GM23338 (cell line): Measurements from ENCODE around the gene ATP12A. TPM values are rescaled to one million over a fixed set of nuclear protein-coding genes. Genes with fewer than 3 reads are reported as not detected.
A peak's percentile ranks its signal among the peaks of the same experiment; 100 is the strongest.

Experiments
- ATAC-seq: fragments of 200-7000 bp; cut with Tn5 transposase; 3 replicates; pipeline ENCODE4 v1.9.1; 2020
- DNase-seq: peaks from one replicate; pipeline ENCODE4 v3.0.0-alpha.2; 2015; ENCODE audit warnings: low spot score
- H2AFZ ChIP-seq: fragments of 200-600 bp; sonication (generic); 2 replicates; pipeline ENCODE4 v1.8.0; 2016; ENCODE audit warnings: antibody characterized with exemption, mild to moderate bottlenecking, moderate library complexity
- H3F3A ChIP-seq: fragments of 200-600 bp; sonication (generic); replicated peaks from 2 replicates; pipeline ENCODE4 v1.8.0; 2017; ENCODE audit warnings: antibody characterized with exemption, mixed run types, low read depth
- H3K27ac ChIP-seq: fragments of 200-600 bp; sonication (generic); 2 replicates; pipeline ENCODE4 v1.6.1; 2016; ENCODE audit warnings: low read depth
- H3K27me3 ChIP-seq: fragments of 200-600 bp; sonication (generic); 2 replicates; pipeline ENCODE4 v1.8.0; 2016; ENCODE audit warnings: mild to moderate bottlenecking, mixed run types, moderate library complexity; ENCODE audit not compliant: insufficient read depth
- H3K36me3 ChIP-seq: fragments of 200-600 bp; sonication (generic); 2 replicates; pipeline ENCODE4 v1.8.0; 2016; ENCODE audit warnings: mild to moderate bottlenecking; ENCODE audit not compliant: insufficient read depth
- H3K4me1 ChIP-seq: fragments of 200-600 bp; sonication (generic); 2 replicates; pipeline ENCODE4 v1.8.0; 2016; ENCODE audit warnings: mild to moderate bottlenecking, moderate library complexity; ENCODE audit not compliant: insufficient read depth
- H3K4me2 ChIP-seq: fragments of 200-600 bp; sonication (generic); 2 replicates; pipeline ENCODE4 v1.7.1; 2017; ENCODE audit warnings: mixed run types
- H3K4me3 ChIP-seq: fragments of 200-600 bp; sonication (generic); 2 replicates; pipeline ENCODE4 v1.6.1; 2016; ENCODE audit warnings: mixed run types
- H3K79me2 ChIP-seq: fragments of 200-600 bp; sonication (generic); replicated peaks from 2 replicates; pipeline ENCODE4 v1.8.0; 2017; ENCODE audit warnings: mild to moderate bottlenecking; ENCODE audit not compliant: insufficient read depth
- H3K9me2 ChIP-seq: fragments of 200-600 bp; sonication (generic); 2 replicates; pipeline ENCODE4 v1.8.0; 2017; ENCODE audit not compliant: insufficient read depth
- H4K20me1 ChIP-seq: fragments of 200-600 bp; sonication (generic); replicated peaks from 2 replicates; pipeline ENCODE4 v1.8.0; 2017; ENCODE audit warnings: mild to moderate bottlenecking; ENCODE audit not compliant: insufficient read depth
- H3K27ac Mint-ChIP-seq: 2 replicates; pipeline ENCODE4 v1.8.0; 2020; ENCODE audit warnings: inconsistent platforms, mild to moderate bottlenecking, moderate library complexity, mixed read lengths
- H3K27me3 Mint-ChIP-seq: 3 replicates; pipeline ENCODE4 v1.8.0; 2022; ENCODE audit warnings: low read depth, mild to moderate bottlenecking, moderate library complexity, mixed read lengths, inconsistent platforms; ENCODE audit not compliant: insufficient read depth, poor library complexity
- H3K36me3 Mint-ChIP-seq: 3 replicates; pipeline ENCODE4 v1.8.0; 2021; ENCODE audit warnings: low read depth, mild to moderate bottlenecking, inconsistent platforms, moderate library complexity, mixed read lengths
- H3K4me1 Mint-ChIP-seq: 3 replicates; pipeline ENCODE4 v1.8.0; 2020; ENCODE audit warnings: mild to moderate bottlenecking, inconsistent platforms, mixed read lengths
- H3K4me3 Mint-ChIP-seq: 3 replicates; pipeline ENCODE4 v1.8.0; 2021; ENCODE audit warnings: moderate library complexity, mild to moderate bottlenecking, inconsistent platforms, mixed read lengths
- H3K9me3 Mint-ChIP-seq: 3 replicates; pipeline ENCODE4 v1.8.0; 2020; ENCODE audit warnings: moderate library complexity, mild to moderate bottlenecking, inconsistent platforms, mixed read lengths
- CREB1 ChIP-seq: fragments of 250-450 bp; sonication (Bioruptor Pico); IDR thresholded peaks from 2 replicates; pipeline ENCODE4 v1.5.0; 2020; ENCODE audit warnings: low read depth, mild to moderate bottlenecking, moderate library complexity
- EZH2 ChIP-seq: fragments of 200-600 bp; sonication (generic); IDR thresholded peaks from one replicate; pipeline ENCODE4 v1.8.0; 2017; ENCODE audit warnings: antibody characterized with exemption, mild to moderate bottlenecking, low read depth; ENCODE audit not compliant: unreplicated experiment
- EZH2phosphoT487 ChIP-seq: fragments of 200-600 bp; sonication (generic); IDR thresholded peaks from one replicate; pipeline ENCODE4 v1.8.1; 2018; ENCODE audit warnings: antibody characterized with exemption; ENCODE audit not compliant: unreplicated experiment
- JUNB ChIP-seq: IDR thresholded peaks from one replicate; pipeline ENCODE4 v1.6.1; 2016; ENCODE audit warnings: antibody characterized with exemption; ENCODE audit not compliant: unreplicated experiment
- NANOG ChIP-seq: IDR thresholded peaks from 2 replicates; pipeline ENCODE4 v1.6.1; 2016; ENCODE audit warnings: antibody characterized with exemption, borderline replicate concordance
- STAT1 ChIP-seq: IDR thresholded peaks from one replicate; pipeline ENCODE4 v1.6.1; 2016; ENCODE audit warnings: antibody characterized with exemption; ENCODE audit not compliant: unreplicated experiment
- ZNF114 ChIP-seq: fragments of 250-450 bp; sonication (Bioruptor Pico); IDR thresholded peaks from 2 replicates; pipeline ENCODE4 v1.5.0; 2020; ENCODE audit warnings: mild to moderate bottlenecking, moderate library complexity
- ZNF331 ChIP-seq: fragments of 250-450 bp; sonication (Bioruptor Pico); IDR thresholded peaks from 2 replicates; pipeline ENCODE4 v1.5.0; 2020; ENCODE audit warnings: low read depth, mild to moderate bottlenecking, moderate library complexity
- polyA plus RNA-seq: library from polyadenylated mRNA; unstranded; fragments of >200 nt; fragmentation: Nextera tagmentation; extraction: Ambion mirVana; gene quantifications from 2 replicates; pipeline ENCODE4 v1.2.1, GENCODE V29; 2016
- total RNA-seq: library from RNA; depleted of rRNA; stranded (reverse); fragments of >200 nt; shearing (Covaris generic); gene quantifications from 2 replicates; pipeline ENCODE4 v1.2.3, GENCODE V29; 2014
- TF ChIP-seq, protein P1 (sequence below), 2 experiments: fragments of 200-600 bp in 1 of 2; sonication (generic) in 1 of 2; conservative IDR thresholded peaks; 2 replicates each; pipeline versions ENCODE4 v1.5.1 to v1.6.1; 2016 to 2017; ENCODE audit warnings: antibody characterized with exemption in 2 of 2, low read depth in 2 of 2, mild to moderate bottlenecking in 2 of 2, moderate library complexity in 1 of 2
- TF ChIP-seq, protein P2 (sequence below): IDR thresholded peaks from one replicate; pipeline ENCODE4 v1.6.1; 2018; ENCODE audit warnings: antibody characterized with exemption; ENCODE audit not compliant: unreplicated experiment
- TF ChIP-seq, protein P3 (sequence below): IDR thresholded peaks from 2 replicates; pipeline ENCODE4 v1.6.1; 2016; ENCODE audit warnings: antibody characterized with exemption

The ATP12A gene
- total and polyA plus RNA-seq, 2 experiments from 2014 or later: 0.40 to 1.0 TPM

DNA sequence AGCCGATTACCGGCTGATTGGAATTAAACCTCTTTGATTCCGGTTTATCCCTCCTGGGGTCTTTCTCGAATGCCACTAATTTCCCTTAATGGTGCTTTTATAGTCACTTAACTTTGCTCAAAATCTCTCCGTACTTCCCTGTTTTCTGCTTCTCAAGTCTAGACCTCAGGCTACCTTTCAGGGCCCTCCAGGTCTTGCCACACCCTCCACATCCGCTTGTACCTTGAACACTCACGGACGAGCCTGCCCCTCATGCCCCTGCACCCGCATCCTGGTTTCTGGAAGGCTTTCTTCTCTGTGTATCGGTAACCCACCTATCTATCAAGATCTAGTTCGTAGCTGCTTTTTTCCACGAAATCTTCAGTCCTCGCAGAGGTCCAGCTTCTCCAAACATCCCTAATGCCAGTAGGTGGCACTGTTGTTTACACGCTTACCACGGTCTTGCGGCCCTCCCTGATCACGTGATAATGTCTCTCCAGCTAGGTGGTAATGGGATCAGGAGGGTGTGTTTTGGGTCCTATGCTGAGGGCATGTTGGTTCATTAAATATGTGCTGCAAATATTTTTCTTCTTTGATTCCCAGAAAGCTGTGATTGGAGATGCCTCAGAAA lies 13.8 kb downstream of the ATP12A start:
- Histone ChIP-seq H3K36me3 (no peaks in the 10 kb centered on the region), H3F3A (no peaks in the 10 kb centered on the region), H3K4me2 (no peak overlapping the region), H3K79me2 (no peaks in the 10 kb centered on the region), H3K9me2 (no peaks in the 10 kb centered on the region), H2AFZ (0 out of 2 replicates have a peak overlapping the region, but pooled peaks have one; percentile 70), H3K27me3 (no peaks in the 10 kb centered on the region), H4K20me1 (no peaks in the 10 kb centered on the region), H3K4me3 (no peak overlapping the region), H3K27ac (no peak overlapping the region), H3K4me1 (no peaks in the 10 kb centered on the region)
- TF ChIP-seq, protein P1, sequence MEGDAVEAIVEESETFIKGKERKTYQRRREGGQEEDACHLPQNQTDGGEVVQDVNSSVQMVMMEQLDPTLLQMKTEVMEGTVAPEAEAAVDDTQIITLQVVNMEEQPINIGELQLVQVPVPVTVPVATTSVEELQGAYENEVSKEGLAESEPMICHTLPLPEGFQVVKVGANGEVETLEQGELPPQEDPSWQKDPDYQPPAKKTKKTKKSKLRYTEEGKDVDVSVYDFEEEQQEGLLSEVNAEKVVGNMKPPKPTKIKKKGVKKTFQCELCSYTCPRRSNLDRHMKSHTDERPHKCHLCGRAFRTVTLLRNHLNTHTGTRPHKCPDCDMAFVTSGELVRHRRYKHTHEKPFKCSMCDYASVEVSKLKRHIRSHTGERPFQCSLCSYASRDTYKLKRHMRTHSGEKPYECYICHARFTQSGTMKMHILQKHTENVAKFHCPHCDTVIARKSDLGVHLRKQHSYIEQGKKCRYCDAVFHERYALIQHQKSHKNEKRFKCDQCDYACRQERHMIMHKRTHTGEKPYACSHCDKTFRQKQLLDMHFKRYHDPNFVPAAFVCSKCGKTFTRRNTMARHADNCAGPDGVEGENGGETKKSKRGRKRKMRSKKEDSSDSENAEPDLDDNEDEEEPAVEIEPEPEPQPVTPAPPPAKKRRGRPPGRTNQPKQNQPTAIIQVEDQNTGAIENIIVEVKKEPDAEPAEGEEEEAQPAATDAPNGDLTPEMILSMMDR (conservative IDR thresholded peaks at IDR 0.05; ENCODE audit: low read depth in 2 of 2): peak; percentile 96
- TF ChIP-seq ZNF114 (CRISPR knock-in tag) (no peak), JUNB (no peak), CREB1 (CRISPR knock-in tag) (0 out of 2 replicates have a peak, but pooled peaks have one; percentile 18), EZH2 (no peak), EZH2phosphoT487 (no peak)
- Mint-ChIP-seq H3K4me3 (peak overlapping the region; percentile 26; the same call in 2 of the 3 replicates), H3K27ac (no peak overlapping the region), H3K9me3 (no peaks in the 10 kb centered on the region), H3K4me1 (peaks cover 5% of the 10 kb centered on the region), H3K36me3 (no peaks in the 10 kb centered on the region), H3K27me3 (peaks cover 12% of the 10 kb centered on the region)
- ATAC-seq (peak; percentile 97), DNase-seq (peak; percentile 95)

DNA sequence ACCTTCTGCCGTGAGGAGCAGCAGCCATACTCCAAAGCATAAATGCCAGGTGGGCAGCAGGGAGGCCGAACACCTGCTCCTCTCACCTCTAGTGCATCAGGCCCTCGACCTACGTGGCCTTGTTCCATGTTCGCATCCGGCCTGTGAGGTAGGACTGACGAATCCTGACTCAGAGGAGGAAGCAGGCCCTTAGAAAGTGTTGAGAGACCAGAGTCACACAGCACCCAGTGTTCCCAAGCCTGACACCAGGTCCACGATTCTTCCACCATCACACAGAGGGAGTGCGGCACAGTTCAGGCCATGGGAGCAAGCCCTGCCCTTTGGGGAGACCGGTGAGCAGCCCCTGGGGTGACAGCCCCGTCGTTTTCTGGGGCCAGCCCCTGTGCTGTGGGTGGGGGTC lies 14.7 kb downstream of the ATP12A start:
- H3K27me3 ChIP-seq: no peaks in the 10 kb centered on the region
- no peak overlapping the region for H3K27ac Mint-ChIP-seq
- no peaks in the 10 kb centered on the region for H4K20me1 ChIP-seq
- H3F3A ChIP-seq: no peaks in the 10 kb centered on the region
- no peak overlapping the region for H3K4me3 ChIP-seq
- no peak overlapping the region for H3K4me2 ChIP-seq
- H3K36me3 Mint-ChIP-seq: no peaks in the 10 kb centered on the region
- TF ChIP-seq EZH2phosphoT487 (no peak), ZNF114 (CRISPR knock-in tag) (no peak)
- no peak overlapping the region for H3K27ac ChIP-seq
- H3K4me1 Mint-ChIP-seq: peaks cover 5% of the 10 kb centered on the region
- no peaks in the 10 kb centered on the region for H3K9me2 ChIP-seq
- H3K36me3 ChIP-seq: no peaks in the 10 kb centered on the region
- no peaks in the 10 kb centered on the region for H3K79me2 ChIP-seq
- no peak overlapping the region for H2AFZ ChIP-seq
- DNase-seq: no peak
- no peaks in the 10 kb centered on the region for H3K4me1 ChIP-seq
- peaks cover 18% of the 10 kb centered on the region for H3K27me3 Mint-ChIP-seq
- no peaks in the 10 kb centered on the region; the same call in 2 of the 3 replicates for H3K9me3 Mint-ChIP-seq
- ATAC-seq: no peak
- no peak overlapping the region for H3K4me3 Mint-ChIP-seq

DNA sequence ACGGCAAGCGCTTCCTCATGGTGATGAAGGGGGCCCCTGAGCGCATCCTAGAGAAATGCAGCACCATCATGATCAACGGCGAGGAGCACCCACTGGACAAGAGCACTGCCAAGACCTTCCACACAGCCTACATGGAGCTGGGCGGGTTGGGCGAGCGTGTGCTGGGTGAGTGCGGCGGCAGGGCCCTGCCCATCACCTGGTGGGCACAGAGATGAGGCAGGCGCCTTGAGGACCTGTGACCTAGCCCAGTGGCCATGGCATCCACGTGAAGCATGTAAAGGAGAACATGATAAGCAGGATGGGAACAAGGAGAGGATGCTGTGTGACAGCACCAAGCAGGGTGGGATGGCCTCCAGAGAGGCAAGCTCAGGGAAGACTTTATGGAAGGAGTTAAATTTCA lies 18.5 kb downstream of the ATP12A start:
- H3K4me1 Mint-ChIP-seq: peaks cover 5% of the 10 kb centered on the region; the same call in 2 of the 3 replicates
- 0 out of 2 replicates have a peak overlapping the region, but pooled peaks have one; percentile 18 for H2AFZ ChIP-seq
- no peak overlapping the region for H3K27ac Mint-ChIP-seq
- H3K36me3 ChIP-seq: no peaks in the 10 kb centered on the region
- no peaks in the 10 kb centered on the region for H3K27me3 ChIP-seq
- ATAC-seq (no peak), DNase-seq (no peak)
- H3K27ac ChIP-seq: no peak overlapping the region
- no peaks in the 10 kb centered on the region for H3F3A ChIP-seq
- H3K4me3 Mint-ChIP-seq: no peak overlapping the region
- peaks cover 12% of the 10 kb centered on the region for H3K27me3 Mint-ChIP-seq
- H3K9me3 Mint-ChIP-seq: no peaks in the 10 kb centered on the region; the same call in 2 of the 3 replicates
- H3K36me3 Mint-ChIP-seq: no peaks in the 10 kb centered on the region
- no peak overlapping the region for H3K4me3 ChIP-seq
- no peaks in the 10 kb centered on the region for H3K4me1 ChIP-seq
- no peaks in the 10 kb centered on the region for H3K79me2 ChIP-seq
- no peak overlapping the region for H3K4me2 ChIP-seq
- no peaks in the 10 kb centered on the region for H3K9me2 ChIP-seq
- H4K20me1 ChIP-seq: no peaks in the 10 kb centered on the region; the same call in 1 of the 2 replicates
- no peak for TF ChIP-seq ZNF114 (CRISPR knock-in tag)
- TF ChIP-seq, protein P2, sequence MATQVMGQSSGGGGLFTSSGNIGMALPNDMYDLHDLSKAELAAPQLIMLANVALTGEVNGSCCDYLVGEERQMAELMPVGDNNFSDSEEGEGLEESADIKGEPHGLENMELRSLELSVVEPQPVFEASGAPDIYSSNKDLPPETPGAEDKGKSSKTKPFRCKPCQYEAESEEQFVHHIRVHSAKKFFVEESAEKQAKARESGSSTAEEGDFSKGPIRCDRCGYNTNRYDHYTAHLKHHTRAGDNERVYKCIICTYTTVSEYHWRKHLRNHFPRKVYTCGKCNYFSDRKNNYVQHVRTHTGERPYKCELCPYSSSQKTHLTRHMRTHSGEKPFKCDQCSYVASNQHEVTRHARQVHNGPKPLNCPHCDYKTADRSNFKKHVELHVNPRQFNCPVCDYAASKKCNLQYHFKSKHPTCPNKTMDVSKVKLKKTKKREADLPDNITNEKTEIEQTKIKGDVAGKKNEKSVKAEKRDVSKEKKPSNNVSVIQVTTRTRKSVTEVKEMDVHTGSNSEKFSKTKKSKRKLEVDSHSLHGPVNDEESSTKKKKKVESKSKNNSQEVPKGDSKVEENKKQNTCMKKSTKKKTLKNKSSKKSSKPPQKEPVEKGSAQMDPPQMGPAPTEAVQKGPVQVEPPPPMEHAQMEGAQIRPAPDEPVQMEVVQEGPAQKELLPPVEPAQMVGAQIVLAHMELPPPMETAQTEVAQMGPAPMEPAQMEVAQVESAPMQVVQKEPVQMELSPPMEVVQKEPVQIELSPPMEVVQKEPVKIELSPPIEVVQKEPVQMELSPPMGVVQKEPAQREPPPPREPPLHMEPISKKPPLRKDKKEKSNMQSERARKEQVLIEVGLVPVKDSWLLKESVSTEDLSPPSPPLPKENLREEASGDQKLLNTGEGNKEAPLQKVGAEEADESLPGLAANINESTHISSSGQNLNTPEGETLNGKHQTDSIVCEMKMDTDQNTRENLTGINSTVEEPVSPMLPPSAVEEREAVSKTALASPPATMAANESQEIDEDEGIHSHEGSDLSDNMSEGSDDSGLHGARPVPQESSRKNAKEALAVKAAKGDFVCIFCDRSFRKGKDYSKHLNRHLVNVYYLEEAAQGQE: no peak
- TF ChIP-seq STAT1: no peak
- TF ChIP-seq ZNF331 (CRISPR knock-in tag): no peak
- TF ChIP-seq NANOG: no peak
- TF ChIP-seq JUNB: no peak
- TF ChIP-seq, protein P3, sequence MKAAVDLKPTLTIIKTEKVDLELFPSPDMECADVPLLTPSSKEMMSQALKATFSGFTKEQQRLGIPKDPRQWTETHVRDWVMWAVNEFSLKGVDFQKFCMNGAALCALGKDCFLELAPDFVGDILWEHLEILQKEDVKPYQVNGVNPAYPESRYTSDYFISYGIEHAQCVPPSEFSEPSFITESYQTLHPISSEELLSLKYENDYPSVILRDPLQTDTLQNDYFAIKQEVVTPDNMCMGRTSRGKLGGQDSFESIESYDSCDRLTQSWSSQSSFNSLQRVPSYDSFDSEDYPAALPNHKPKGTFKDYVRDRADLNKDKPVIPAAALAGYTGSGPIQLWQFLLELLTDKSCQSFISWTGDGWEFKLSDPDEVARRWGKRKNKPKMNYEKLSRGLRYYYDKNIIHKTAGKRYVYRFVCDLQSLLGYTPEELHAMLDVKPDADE: no peak
